ENCODE results near the gene ANKRD62.
"Not testable (repeated sequence)": the region's sequence is repeated elsewhere in the genome, so short reads cannot be mapped to it uniquely, and the experiment has no call there.

ANKRD62 gene

DNA sequence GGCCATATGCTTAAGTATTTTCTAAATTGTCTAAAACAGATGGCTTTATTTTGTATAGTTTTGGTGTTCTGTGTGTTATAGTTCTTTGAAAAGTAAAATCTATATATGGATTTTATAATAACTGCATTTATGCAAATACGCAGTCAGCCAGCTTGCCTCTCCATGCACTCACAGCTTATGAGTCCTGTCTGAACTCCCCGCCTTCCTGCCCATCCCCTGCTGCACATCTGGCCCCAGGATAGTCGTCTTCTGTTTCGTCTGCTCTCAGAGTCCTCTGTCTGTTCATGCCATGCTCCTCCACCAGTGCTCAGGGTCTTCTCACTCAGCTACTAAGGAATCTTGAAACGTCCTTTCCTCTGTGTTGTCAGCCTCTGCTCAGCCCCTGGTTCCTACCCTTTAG lies 28.2 kb upstream of the ANKRD62 start:
- no peak for DNase-seq (ENCODE audit: low read depth, low spot score)

DNA sequence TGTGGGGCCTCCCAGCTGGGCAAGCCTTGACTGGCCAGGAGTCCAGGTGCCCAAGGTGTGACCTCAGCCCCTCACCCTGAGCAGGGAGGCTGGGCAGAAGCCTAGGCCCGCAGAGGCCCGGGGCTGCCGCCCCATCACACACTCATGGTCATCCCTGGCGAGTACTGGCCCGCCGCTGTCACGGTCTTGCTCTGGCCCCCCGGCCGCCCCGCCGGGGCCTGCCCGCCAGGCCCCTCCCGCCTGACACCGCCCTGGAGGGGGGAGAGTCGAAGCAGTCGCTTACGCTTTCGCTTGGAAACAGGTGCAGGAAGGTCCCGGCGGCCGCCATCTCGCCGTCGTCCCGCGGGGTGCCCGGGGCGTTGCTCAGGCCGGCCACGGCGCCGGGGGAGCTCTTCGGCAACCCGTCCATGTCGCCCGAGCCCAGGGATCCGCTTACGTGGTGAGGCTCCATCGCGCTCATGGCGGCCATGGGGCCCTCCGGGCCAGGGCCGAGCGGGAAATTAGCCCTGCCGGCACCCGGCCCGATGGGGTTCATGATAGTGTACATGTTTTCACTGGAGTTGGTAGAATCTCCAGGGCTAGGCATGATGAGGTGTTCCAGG lies 26.6 kb upstream of the ANKRD62 start:
- no peak for DNase-seq (ENCODE audit: low read depth, low spot score)

DNA sequence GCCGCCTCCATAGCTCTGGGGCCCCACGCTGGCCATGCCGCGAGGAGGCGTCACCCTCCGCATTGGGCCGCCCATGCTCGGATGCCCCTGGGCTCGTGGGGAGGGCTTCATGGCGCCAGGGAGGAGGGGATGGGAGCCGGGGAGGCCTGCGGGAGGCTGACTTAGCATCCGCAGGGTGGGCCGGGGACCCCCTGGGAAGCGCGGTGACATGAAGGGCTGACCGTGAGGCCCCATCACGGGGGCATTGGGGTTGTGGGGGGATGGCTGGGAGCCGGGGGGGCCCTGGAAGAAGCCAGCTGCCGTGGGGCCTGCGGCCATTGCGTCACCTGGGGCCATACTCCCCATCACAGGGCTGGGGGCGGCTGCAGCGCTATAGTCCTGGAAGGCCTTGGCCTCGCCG lies 26.0 kb upstream of the ANKRD62 start:
- DNase-seq (ENCODE audit: low read depth, low spot score), result no peak

DNA sequence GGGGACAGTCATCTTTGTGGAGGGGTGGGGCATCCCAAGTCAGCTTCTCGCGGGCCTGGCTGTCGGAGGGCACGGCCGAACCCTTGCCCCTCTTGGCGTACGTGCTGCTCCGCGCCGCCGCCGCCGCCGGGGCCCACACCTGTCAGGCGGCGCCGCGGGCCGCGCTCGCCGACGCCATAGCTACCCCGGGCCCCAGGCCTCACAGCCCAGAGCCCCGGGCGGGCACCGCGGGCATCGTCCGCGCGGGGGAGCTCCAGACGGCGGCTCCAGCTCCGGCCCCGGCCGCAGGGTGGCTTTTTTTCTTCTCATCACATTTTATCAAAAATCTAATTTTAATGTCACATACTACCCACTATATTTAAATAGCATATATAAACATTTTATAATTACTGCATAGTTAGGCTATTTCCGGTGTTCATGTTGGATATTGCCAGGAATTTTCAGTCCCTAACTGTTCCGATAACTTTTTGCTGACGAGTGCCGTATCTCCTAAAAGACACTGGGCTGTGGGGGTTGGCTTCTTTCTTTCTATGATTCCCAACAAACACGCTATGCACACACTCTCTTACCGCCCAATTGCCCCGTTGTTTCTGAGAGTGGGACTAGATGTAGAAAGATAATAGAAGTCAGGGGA lies 25.2 kb upstream of the ANKRD62 start:
- not testable (repeated sequence) for DNase-seq (ENCODE audit: low read depth, low spot score)

DNA sequence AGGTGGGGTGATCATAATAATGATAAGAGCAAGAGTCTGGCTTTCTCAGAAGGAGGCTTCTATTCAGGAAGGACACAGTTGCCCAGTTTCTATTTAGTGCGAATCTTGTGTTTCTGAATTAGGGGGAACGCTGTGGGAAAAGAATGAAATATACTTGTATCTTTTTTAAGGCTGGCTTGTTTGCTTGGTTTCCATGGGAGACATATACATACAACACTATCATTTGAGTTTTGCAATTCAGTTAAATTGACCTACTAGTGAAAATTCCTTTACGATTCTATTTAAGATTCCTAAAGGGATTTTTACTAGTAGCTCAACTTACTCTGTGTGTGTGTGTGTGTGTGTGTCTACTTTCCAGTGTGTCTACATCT lies 24.7 kb upstream of the ANKRD62 start:
- DNase-seq (ENCODE audit: low read depth, low spot score), result no peak

DNA sequence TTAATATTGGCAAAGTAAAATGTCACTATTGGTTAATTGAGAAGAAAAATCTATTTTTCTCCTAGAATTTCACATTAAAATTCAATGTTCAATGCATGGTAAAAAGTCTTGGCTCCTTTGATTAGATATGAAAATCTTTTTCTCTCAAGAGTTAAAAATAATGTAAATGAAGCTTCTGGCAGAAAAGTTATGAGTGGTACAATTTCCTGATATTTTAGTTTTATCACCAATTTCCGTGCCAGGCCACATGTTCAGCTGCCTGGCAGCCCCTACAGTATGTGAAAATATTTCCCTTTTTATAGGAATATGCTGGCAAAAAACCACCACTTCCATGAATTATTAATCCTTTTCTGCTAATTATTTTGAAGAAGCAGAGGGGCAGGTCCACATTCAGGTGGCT lies 22.6 kb upstream of the ANKRD62 start:
- DNase-seq (ENCODE audit: low read depth, low spot score), result not testable (repeated sequence)

DNA sequence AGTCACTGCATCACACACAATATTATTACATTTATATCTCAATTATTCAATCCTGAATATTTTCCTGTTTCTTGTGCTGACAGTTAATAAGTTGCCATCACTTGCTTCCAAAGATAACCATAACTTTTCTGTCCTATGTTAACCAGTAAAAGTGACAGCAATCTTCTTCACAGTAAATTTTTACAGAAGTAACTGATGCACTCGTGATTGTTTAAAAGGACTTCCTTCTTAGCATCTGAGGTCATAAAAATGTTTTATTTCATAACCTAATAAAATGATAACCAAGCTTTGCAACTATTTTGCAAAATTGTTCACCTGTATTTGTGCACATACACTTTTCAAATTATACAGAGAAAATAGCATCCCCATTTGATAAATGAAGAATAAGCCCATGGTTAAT lies 20.6 kb upstream of the ANKRD62 start:
- no peak for DNase-seq (ENCODE audit: low read depth, low spot score)

DNA sequence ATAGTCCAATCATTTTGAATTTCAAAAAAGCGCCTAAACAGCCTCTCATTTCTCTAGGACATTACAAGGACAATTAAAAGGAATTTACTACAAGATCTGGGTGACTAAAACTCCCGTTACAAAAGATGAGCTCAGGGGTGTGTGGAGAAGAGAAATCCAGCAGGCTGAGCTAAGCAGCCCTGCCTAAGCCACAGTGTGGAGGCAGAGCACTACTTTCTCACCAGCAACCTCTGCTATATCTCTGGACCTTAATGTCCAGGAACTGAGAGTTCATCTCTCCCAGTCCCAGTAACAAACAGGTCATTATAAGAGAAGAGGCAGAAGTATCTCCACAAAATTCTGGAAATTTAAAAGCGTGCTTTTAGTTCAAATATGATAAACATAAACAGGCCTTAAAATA lies 18.9 kb upstream of the ANKRD62 start:
- DNase-seq (ENCODE audit: low read depth, low spot score), result no peak

DNA sequence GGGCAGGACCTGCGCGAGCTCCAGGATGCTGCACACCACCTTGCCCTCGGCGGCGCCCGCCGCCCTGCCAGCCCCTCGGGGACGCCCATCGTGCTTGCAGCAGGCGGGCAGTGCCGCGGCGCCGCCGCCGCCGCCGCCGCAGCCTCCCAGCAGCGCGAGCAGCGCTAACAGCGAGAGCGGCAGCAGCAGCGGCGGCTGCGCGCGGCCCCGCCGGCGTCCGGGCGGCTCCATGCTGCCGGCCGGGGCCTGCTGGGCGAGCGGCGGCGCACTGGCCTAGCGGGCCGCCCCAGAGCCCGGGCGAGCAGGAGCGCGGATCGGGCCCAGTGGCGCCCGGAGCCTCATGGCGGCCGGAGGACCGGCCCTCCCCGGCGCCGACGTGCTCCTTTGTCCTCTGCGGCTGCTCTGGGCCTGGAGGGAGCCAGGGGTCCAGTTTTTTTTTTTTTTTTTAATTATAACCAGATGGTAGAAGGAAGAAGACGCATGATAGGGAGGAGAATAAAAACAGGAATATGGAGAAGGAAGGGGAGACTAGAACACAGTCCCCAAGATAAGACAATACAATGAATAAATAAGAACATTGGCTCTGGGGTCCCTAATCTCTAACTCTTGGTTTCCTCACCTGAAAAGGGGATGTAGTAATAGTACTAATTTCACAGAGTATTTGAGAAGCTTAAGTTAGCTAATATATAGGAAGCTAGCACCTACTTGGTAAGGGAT lies 17.1 kb upstream of the ANKRD62 start:
- DNase-seq (ENCODE audit: low read depth, low spot score), result no peak

DNA sequence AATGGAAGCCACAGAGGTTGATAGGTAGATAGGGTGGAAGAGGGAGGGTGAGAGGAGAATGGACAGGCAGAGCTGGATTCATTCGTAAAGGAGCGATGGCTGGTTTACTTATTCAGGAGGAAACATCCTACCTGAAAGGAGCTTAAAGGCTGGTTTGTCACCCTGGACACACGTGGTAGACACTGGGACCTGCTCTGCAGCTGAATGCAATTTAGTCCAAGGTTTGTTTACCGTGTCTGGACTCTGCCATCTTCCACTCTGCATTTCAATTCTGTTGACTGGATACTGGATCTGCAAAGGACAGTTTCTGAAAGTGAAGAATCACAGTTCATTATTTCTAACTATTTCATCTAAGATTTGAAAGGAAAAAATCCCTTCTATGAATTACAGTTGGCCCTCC lies 15.6 kb upstream of the ANKRD62 start:
- DNase-seq (ENCODE audit: low read depth, low spot score), result not testable (repeated sequence)

DNA sequence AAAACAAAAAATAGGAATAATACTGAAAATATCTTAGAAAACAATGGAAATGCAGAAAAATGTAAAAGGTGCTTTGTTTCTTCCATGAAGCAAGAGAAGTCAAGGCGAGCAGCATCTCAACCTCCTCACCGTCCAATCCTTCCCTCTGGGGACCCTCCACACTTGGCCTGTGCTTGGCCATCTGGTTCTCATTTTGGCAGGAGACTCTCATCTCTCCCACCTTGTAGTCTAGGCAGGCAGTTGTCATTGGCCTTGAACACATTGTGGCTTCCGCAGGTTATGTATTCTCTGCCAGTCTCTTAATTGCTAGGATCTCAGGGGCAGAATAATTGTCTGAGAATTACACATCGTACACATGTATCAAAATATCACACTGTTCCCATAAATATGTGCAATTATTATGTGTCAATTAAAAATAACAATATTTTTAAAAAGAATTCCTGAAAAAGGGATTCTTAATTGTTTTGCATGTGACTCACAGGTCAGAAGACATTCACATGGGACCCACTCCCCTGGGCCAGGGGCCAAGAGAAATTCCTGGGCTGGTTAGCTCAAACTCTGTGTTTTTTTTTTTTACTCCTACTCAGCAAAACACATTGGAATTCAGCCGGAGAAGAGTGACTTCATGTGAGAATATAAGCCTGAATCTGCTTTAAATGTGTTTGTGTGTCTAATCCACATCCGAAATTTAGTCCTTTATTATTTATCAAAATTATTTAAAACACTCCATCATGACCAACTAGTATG lies 14.0 kb upstream of the ANKRD62 start:
- no peak for DNase-seq (ENCODE audit: low read depth, low spot score)

DNA sequence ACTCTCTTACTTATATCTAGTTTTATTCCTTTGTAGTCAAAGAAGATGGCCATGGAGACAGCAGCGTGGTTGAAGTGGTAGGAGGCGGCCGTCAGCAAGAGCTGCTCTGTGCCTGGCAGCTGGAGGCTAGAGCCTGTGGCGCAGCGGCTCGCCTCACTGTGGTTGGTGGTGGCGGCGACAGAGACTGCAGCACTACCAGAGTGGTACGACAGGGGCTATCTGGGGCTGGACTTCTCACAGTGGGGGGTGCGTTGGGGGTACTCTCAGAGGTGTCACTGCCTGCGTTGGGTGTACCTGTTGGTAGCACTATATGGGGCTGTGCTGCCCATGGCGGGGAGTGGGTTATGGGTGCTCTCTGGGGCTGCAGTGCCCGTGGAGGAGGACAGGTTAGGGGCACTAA lies 8.5 kb upstream of the ANKRD62 start:
- no peak for DNase-seq (ENCODE audit: low read depth, low spot score)

DNA sequence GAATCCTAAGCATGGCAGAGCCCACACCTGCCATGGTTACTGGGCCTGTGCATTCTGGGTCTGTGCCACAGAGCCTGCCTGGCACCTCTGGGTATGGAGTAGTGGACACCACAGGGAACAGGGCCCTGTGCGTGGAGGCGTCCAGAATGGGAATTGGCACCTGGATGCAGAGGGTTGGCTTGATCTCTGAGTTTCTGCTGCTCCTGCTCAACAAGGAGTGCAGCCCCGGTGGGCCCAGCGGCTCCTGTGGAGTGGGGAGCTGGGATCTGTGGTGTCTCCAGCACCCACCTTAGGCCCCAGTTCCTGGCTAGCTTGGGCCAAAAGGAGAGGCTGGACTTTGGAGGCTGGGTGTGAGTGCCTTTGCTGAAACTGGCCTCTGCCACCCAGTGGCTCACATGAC lies 7.9 kb upstream of the ANKRD62 start:
- no peak for DNase-seq (ENCODE audit: low read depth, low spot score)

DNA sequence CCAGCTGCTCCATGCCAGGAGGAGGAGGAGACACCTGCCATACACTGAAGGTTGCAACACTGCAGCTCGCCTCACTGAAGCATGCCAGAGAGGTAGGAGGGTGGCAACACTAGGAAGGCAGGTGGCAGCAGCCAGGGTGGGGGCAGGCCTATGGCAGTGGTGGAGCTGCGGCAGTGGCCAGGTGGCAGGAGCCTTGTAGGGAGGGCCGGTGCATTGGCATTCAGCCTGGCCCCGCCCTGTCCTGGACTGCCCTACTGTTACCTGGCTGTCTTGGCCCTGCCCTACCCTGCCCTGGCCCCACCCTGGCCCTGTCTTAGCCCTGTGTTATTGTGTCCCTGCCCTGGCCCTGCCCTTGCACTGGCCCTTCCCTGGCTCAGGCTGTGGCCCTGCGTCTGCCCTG lies 7.4 kb upstream of the ANKRD62 start:
- DNase-seq (ENCODE audit: low read depth, low spot score), result no peak

DNA sequence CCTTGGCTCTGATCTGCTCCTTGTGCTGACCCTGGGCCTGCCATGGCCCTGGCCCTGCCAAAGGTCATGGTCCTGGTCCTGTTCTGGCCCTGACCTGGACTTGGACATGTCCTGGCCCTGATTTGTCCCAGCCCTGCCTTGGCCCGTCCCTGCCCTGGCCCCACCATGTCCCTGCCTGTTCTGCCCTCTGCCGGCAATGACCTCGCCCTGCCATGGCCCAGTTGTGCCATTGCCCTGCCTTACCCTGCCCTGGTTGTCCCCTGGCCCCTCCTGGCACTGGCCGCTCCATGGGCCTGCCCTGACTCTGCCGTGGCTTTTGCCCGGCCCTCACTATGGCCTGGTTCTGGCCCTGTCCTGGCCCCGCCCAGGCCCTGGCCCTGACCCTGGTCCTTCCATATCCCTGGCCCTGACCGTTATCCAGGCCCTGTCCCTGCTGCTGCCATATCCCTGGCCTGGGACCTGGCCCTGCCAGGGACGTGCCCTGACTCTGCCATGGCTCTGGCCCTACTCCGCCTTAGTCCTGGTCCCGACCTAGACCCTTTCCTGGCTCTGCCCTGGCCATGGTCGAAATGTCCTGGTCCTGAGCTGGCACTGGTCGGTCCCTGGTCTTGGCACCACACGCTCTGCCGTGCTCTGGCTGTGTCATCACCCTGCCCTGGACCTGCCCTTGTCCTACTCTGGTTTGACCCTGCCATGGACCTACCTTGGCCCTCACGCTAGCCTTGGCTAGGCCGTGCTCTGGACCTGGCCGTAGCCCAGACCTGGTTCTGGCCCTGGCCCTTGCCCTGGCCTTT lies 6.8 kb upstream of the ANKRD62 start:
- DNase-seq (ENCODE audit: low read depth, low spot score), result no peak

DNA sequence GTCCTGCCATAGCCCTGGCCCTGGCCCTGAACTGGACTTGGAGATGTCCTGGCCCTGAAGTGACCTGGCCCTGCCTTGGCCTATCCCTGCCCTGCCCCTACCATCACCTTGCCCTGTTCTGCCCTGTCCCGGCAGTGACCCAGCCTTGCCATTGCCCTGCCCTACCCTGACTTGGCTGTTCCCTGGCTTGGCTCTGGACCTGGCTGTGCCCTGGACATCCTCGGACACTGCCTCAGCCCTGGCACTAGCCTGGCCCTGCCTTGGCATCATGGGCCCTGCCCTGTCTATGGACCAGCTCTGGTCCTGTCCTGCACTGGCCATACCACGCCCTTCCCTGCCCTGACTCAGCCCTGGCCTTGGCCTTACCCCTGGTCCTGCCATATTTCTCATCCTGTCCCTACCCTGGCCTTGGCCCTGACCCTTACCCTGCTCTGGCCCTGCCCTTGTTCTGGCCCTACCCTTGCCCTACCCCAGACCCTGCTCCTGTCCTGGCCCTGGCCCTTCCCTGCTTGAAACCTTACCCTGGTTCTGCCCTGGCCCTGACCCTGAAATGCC lies 6.1 kb upstream of the ANKRD62 start:
- no peak for DNase-seq (ENCODE audit: low read depth, low spot score)

DNA sequence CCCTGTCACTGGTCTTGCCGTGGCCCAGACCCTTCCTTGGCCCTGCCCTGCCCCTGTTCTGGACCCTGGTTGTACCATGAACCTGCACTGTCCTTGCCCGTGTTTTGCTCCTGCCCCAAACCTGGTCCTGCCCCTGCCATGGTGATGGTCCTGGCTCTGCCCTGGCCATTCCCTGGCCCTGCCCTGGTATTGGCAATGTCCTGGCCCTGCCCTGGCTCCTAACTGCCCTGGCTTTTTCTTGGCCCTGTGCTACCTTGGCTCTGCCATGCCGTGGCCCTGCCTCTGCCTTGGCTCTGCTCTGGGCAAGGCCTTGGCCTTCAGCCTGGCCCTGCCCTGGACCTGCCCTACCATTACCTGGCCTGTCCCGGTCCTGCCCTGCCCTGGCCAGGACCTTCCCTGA lies 5.5 kb upstream of the ANKRD62 start:
- no peak for DNase-seq (ENCODE audit: low read depth, low spot score)

DNA sequence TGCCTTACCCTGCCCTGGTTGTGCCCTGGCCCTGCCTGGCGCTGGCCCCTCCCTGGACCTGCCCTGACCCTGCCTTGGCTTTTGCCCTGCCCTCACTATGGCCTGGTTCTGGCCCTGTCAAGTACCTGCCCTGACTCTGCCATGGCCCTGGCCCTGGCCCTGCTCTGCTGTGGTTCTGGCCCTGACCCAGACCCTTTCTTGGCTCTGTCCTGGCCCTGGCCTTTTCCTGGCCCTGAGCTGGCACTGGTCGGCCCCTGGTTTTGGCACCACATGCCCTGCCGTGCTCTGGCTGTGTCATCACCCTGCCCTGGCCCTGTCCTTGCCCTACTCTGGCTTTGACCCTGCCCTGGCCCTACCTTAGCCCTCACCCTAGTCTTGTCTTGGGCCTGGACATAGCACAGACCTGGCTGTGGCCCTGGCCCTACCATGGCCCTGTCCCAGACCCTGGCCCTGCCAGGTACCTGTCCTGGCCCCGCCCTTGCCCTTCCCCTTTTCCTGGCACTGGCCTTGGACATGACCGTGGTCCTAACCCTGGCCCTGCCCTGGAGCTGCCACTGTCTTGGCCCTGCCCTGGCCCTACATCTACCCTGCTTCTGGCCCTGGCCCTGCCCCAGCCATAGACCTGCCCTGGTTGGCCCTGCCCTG lies 4.8 kb upstream of the ANKRD62 start:
- no peak for DNase-seq (ENCODE audit: low read depth, low spot score)

DNA sequence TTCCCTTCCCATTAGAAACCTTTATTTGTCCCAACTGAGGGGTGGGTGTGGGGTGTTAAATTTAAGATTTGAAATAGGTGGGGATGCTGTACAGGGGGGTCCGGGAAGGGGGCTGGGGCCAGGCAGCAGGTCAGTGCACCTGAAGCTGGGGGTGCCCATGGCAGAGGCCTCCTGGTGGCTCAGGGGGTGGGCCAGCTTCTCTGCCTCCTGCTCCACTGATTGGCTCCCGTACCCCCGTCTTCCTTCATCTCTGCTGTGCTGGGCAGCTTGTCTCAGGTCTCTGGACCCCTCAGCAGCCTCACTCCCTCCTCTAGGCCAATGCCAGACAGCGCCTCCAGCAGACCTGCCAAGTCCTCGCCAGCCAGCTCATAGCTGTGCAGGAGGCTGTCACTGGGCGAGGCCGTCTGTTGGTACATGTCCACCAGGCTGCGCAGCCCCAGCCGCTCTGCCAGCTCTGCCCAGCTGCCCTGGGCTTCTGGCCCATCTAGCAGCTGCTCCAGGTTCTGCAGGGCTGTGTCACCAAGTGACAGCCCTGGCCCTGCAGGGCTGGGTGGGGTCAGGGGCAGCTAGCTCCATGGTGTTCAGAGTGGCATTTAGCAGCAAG lies 2.0 kb upstream of the ANKRD62 start:
- no peak for DNase-seq (ENCODE audit: low read depth, low spot score)

DNA sequence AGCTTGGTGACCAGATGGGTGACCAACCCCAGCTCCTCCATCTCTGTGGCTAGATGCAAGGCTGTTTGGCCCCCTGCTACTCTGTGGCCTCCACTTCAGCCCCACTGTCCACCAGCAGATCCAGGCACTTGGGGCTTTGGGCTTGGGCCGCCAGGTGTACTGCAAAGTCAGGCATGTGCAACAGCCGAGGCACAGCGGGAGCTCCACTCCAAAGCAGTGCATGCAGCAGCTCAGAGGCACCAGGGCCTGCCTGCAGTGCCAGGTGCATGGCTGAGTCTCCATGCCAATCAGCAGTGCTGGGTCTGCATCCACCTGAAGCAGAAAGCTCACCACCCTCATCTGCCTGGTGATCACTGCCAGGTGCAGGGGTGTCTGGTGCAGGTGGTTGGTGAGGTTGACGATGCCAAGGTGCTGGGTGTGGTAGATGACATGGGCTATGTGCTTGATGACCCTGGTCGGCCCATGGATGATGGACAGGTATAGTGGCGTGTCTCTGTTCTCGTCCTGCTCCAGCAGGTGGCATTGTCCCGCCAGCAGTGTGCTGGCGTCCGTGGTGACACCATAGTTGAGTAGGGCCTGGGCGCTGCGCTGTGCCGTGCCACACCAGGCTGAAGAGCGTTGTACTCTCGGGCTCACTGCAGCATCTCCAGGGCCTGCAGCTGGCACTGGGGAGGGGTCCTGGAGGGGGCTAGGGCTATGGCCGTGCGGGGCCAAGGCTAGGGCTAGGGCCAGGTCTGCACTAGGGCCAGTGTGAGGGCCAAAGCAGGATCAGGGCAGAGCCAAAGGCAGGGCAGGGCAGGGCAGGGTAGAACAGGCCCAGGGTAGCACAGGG lies 1.0 kb upstream of the ANKRD62 start:
- DNase-seq (ENCODE audit: low read depth, low spot score), result no peak
